HepG2 (cell line): Measurements from ENCODE around the gene PRAMEF5. TPM values are rescaled to one million over a fixed set of nuclear protein-coding genes. Genes with fewer than 3 reads are reported as not detected.
"Not testable (repeated sequence)": the region's sequence is repeated elsewhere in the genome, so short reads cannot be mapped to it uniquely, and the experiment has no call there.

Experiments
- ATAC-seq: fragments of 200-7000 bp; cut with Tn5 transposase; 3 replicates; pipeline ENCODE4 v1.9.1; 2020; ENCODE audit warnings: mild to moderate bottlenecking, moderate library complexity
- Bru-seq: library from RNA; stranded (reverse); fragments of 400-500 nt; gene quantifications from one replicate; lab custom pipeline; 2021; lab: Mats Ljungman, UMichigan
- BruChase-seq, 2 experiments: library from RNA; stranded (reverse); fragments of 400-500 nt; gene quantifications; one replicate each; lab custom pipeline; 2021; lab: Mats Ljungman, UMichigan
- BruUV-seq: library from RNA; stranded (reverse); fragments of 400-500 nt; replicated peaks from 2 replicates; lab custom pipeline; 2021; lab: Mats Ljungman, UMichigan
- CTCF ChIA-PET: fragments of 300-600 bp; formaldehyde crosslinking; extraction: SDS; loops from one replicate; lab custom pipeline; 2021; ENCODE audit warnings: low total read pairs, inconsistent platforms, low intra/inter-chr PET ratio; lab: Yijun Ruan, JAX
- POLR2A ChIA-PET: fragments of 350-600 bp; sonication (Branson Sonifier 250); formaldehyde crosslinking; loops from one replicate; lab custom pipeline; 2020; ENCODE audit warnings: antibody characterized with exemption, inconsistent platforms; lab: Yijun Ruan, JAX
- DNase-seq: peaks from one replicate; pipeline ENCODE4 v3.0.0-alpha.2; 2015; ENCODE audit warnings: low spot score
- FAIRE-seq: peaks from 3 replicates; lab custom pipeline; 2011; peaks lifted over from hg19 to GRCh38; lab: Jason Lieb, UNC
- H2AFZ ChIP-seq: one replicate; pipeline ENCODE4 v1.6.1; 2011; ENCODE audit warnings: low read length, inconsistent platforms
- H3K27ac ChIP-seq: fragments of 300-600 bp; 3 replicates; pipeline ENCODE4 v1.8.0; 2011; ENCODE audit warnings: mixed run types, mild to moderate bottlenecking, mixed read lengths, low read length, inconsistent platforms; ENCODE audit not compliant: insufficient read depth; ENCODE audit errors: extremely low read length
- H3K27me3 ChIP-seq, 2 experiments: fragments of 200-600 bp in 1 of 2; 2 replicates in 1 of 2; 3 replicates in 1 of 2; pipeline versions ENCODE4 v1.6.0 to v1.8.0; 2011; ENCODE audit warnings: low read length in 2 of 2, mild to moderate bottlenecking in 2 of 2, moderate library complexity in 2 of 2, inconsistent platforms in 1 of 2; ENCODE audit not compliant: insufficient read depth in 2 of 2, control insufficient read depth in 1 of 2
- H3K36me3 ChIP-seq, 2 experiments: fragments of 200-600 bp in 1 of 2; replicated peaks in 1 of 2; 2 replicates in 1 of 2; 3 replicates in 1 of 2; pipeline versions ENCODE4 v1.5.1 to v1.8.0; 2011; ENCODE audit warnings: low read length in 2 of 2, inconsistent platforms in 1 of 2; ENCODE audit not compliant: insufficient read depth in 2 of 2, control insufficient read depth in 1 of 2
- H3K4me1 ChIP-seq: 2 replicates; pipeline ENCODE4 v1.5.1; 2012; ENCODE audit warnings: low read length, inconsistent platforms; ENCODE audit not compliant: insufficient read depth
- H3K4me2 ChIP-seq: 2 replicates; pipeline ENCODE4 v1.6.0; 2011; ENCODE audit warnings: low read depth, low read length, inconsistent platforms
- H3K4me3 ChIP-seq, 3 experiments: fragments of 200-600 bp in 1 of 3; sonication (generic), shearing (Covaris generic) in 1 of 3; replicated peaks in 1 of 3; 2 replicates each; pipeline ENCODE4 v1.5.1; 2011 to 2016; ENCODE audit warnings: low read length in 3 of 3, inconsistent platforms in 2 of 3, low read depth in 2 of 3, mild to moderate bottlenecking in 2 of 3, control low read depth in 1 of 3, mixed read lengths in 1 of 3; ENCODE audit not compliant: insufficient read depth in 1 of 3
- H3K79me2 ChIP-seq: one replicate; pipeline ENCODE4 v1.6.1; 2011; ENCODE audit warnings: low read length, inconsistent platforms; ENCODE audit not compliant: insufficient read depth
- H3K9ac ChIP-seq: 2 replicates; pipeline ENCODE4 v1.6.0; 2011; ENCODE audit warnings: mild to moderate bottlenecking, low read depth, low read length, inconsistent platforms; ENCODE audit not compliant: insufficient read depth
- H3K9me3 ChIP-seq: 2 replicates; pipeline ENCODE4 v1.5.1; 2012; ENCODE audit warnings: mild to moderate bottlenecking, low read length
- H4K20me1 ChIP-seq: 2 replicates; pipeline ENCODE4 v1.6.0; 2011; ENCODE audit warnings: inconsistent platforms, mild to moderate bottlenecking, low read length, moderate library complexity; ENCODE audit not compliant: insufficient read depth
- WGBS: methylation state at CpG from one replicate; pipeline ENCODE4 v1.1.6; 2017; ENCODE audit warnings: low lambda C conversion rate; 5-methylcytosine and 5-hydroxymethylcytosine counted together
- in situ Hi-C: cut with HindIII; loops from 2 replicates; pipeline ENCODE4 v1.10.0; 2017; ENCODE audit warnings: low pct_unique_long_range_greater_than_20kb; ENCODE audit not compliant: extremely low pct_ligation_motif_present
- intact Hi-C: fragments of 100-400 bp; cut with micrococcal nuclease; formaldehyde crosslinking; loops from one replicate; pipeline ENCODE4 v1.10.0; 2022; ENCODE audit not compliant: unreplicated experiment
- long read RNA-seq, 2 experiments: library from RNA in 1 of 2; library from polyadenylated mRNA in 1 of 2; stranded (forward) in 1 of 2; unstranded in 1 of 2; transcript quantifications; one replicate each; pipeline ENCODE4 v2.0.0, GENCODE V29; 2019 to 2022
- polyA minus RNA-seq, 3 experiments: library from RNA; depleted of rRNA, polyadenylated mRNA; stranded (reverse); fragments of >200 nt; gene quantifications; 2 replicates each; pipeline ENCODE4 v1.2.3, GENCODE V29; 2011; ENCODE audit warnings: low replicate concordance in 1 of 3
- polyA plus RNA-seq, 8 experiments: library from polyadenylated mRNA; depleted of rRNA in 3 of 8; stranded (reverse) in 7 of 8; unstranded in 1 of 8; fragments of >200 nt; fragmentation: Illumina TruSeq in 4 of 8; extraction: Trizol in 4 of 8; gene quantifications; 2 replicates each; pipeline versions ENCODE4 v1.2.1 to v1.2.3, GENCODE V29; 2011 to 2016; ENCODE audit warnings: low read depth in 4 of 8, missing spikeins in 1 of 8, mixed read lengths in 1 of 8; ENCODE audit not compliant: insufficient read depth in 1 of 8
- total RNA-seq, 5 experiments: library from RNA; depleted of rRNA; stranded (reverse); fragments of >200 nt; fragmentation: Illumina TruSeq; extraction: Trizol; gene quantifications; 2 replicates each; pipeline ENCODE4 v1.2.3, GENCODE V29; 2016; ENCODE audit warnings: low read depth in 1 of 5

PRAMEF5 gene
- not detected in 2 replicates for total RNA-seq (2016; rRNA removed; fragmentation: Illumina TruSeq; extraction: Trizol)
- total RNA-seq (2016; cell fraction: cytosol; rRNA removed; fragmentation: Illumina TruSeq; extraction: Trizol; ENCODE audit: low read depth): not detected in 2 replicates
- total RNA-seq (2016; cell fraction: insoluble cytoplasmic fraction; rRNA removed; fragmentation: Illumina TruSeq; extraction: Trizol): not detected in 2 replicates
- not detected in 2 replicates for total RNA-seq (2016; cell fraction: membrane; rRNA removed; fragmentation: Illumina TruSeq; extraction: Trizol)
- total RNA-seq (2016; cell fraction: nucleus; rRNA removed; fragmentation: Illumina TruSeq; extraction: Trizol): not detected in 2 replicates
- not detected in 2 replicates for polyA plus RNA-seq (2011; rRNA removed)
- not detected in 2 replicates for polyA plus RNA-seq (2011; cell fraction: cytosol; rRNA removed)
- not detected in 2 replicates for polyA plus RNA-seq (2011; cell fraction: nucleus; rRNA removed)
- polyA plus RNA-seq (2012): not detected in 2 replicates
- not detected in 2 replicates for polyA plus RNA-seq (2016; cell fraction: cytosol; fragmentation: Illumina TruSeq; extraction: Trizol; ENCODE audit: low read depth)
- not detected in 2 replicates for polyA plus RNA-seq (2016; cell fraction: insoluble cytoplasmic fraction; fragmentation: Illumina TruSeq; extraction: Trizol; ENCODE audit: low read depth)
- polyA plus RNA-seq (2016; cell fraction: membrane; fragmentation: Illumina TruSeq; extraction: Trizol; ENCODE audit: low read depth): not detected in 2 replicates
- polyA plus RNA-seq (2016; cell fraction: nucleus; fragmentation: Illumina TruSeq; extraction: Trizol; ENCODE audit: insufficient read depth, low read depth): not detected in 2 replicates
- not detected in 2 replicates for polyA minus RNA-seq (2011; rRNA and poly(A)+ RNA removed; ENCODE audit: low replicate concordance)
- not detected in 2 replicates for polyA minus RNA-seq (2011; cell fraction: cytosol; rRNA and poly(A)+ RNA removed)
- polyA minus RNA-seq (2011; cell fraction: nucleus; rRNA and poly(A)+ RNA removed): not detected in 2 replicates
- Bru-seq, nascent RNA: not detected
- BruChase-seq, experiment 1, labeled RNA remaining after a 6-hour chase: not detected
- not detected for BruChase-seq, experiment 2, labeled RNA remaining after a 2-hour chase
- long read RNA-seq, experiment 1: 0 reads
- long read RNA-seq, experiment 2: 0 reads

DNA sequence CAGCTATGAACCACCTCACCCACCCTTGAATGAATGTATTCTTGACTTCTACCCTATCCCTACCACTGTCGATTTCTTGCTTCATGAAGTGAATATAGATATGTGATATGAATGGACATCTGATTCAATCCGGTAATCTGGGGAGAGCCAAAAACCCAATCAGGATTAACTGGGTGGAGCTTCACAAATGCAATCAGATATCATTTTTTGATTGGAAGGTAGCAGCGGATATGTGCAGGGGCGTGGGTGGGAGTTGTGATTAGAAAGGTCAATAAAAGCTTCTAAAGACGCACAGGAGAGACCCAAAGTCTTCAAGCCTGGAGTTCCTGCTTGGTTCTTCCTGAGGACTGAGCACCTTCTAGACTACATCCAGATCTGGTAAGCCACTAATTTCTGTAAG lies at the start of gene PRAMEF5:
PRAMEF5 (plus strand) TSS at position 301 of the 400 bp plus-strand sequence. CDS start 5,071 bp downstream, outside the sequence.
- H3K4me3 ChIP-seq, POLR2A ChIA-PET, H3K9ac ChIP-seq, H3K79me2 ChIP-seq, DNase-seq, H3K27me3 ChIP-seq, CTCF ChIA-PET, H3K4me2 ChIP-seq, FAIRE-seq, H4K20me1 ChIP-seq, H3K36me3 ChIP-seq, BruUV-seq, ATAC-seq, H3K27ac ChIP-seq, H2AFZ ChIP-seq, H3K9me3 ChIP-seq, in situ Hi-C loops, H3K4me1 ChIP-seq, intact Hi-C loops: not testable (repeated sequence)
- WGBS: no CpG with 5 or more reads among the region's 5 CpGs

DNA sequence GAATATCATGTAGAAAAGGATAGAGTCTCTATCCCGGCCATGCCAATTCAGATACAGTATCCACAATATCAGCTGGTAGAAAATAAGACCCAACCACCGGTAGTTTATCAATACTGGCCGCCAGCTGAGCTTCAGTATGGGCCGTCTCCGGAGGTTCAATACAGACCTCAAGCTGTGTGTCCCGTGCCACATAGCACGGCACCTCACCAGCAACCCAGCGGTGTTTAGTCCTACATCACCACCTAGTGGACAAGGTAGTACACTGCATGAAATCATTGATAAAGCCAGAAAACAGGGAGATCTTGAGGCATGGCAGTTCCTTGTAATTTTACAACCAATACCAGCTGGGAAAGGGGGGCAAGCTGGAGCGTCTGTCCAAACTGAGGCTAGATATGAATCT lies 45.3 kb upstream of the PRAMEF5 start:
- FAIRE-seq, H3K4me1 ChIP-seq, BruUV-seq, H4K20me1 ChIP-seq, H3K4me2 ChIP-seq, CTCF ChIA-PET, H2AFZ ChIP-seq, DNase-seq, H3K9ac ChIP-seq, H3K4me3 ChIP-seq, H3K27ac ChIP-seq, intact Hi-C loops, H3K9me3 ChIP-seq, H3K27me3 ChIP-seq, H3K36me3 ChIP-seq, POLR2A ChIA-PET, in situ Hi-C loops, ATAC-seq, H3K79me2 ChIP-seq: not testable (repeated sequence)
- no CpG with 5 or more reads among the region's 9 CpGs for WGBS

DNA sequence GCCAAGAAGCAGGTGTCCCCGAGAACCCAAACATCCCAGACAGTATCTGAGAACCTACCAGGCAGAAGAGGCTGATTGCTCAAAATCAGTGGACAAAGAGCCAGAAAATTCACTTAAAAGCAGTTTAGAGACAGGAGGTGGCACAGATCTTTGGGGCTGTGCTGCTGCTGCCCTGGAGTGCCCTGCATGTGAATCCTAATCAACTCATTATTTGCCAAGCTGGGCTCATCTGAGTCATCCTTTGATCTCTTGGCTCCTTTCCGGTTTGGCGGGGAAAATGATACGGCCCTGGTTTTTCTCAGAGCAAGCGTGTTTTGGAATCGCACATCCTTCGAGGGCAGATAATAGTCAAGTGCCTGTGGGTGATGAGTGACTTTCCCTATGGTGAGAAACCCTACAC lies 37.4 kb upstream of the PRAMEF5 start:
- H4K20me1 ChIP-seq, H2AFZ ChIP-seq, CTCF ChIA-PET, H3K9ac ChIP-seq, ATAC-seq, intact Hi-C loops, H3K27me3 ChIP-seq, DNase-seq, POLR2A ChIA-PET, FAIRE-seq, H3K27ac ChIP-seq, H3K36me3 ChIP-seq, H3K79me2 ChIP-seq, H3K4me3 ChIP-seq, in situ Hi-C loops, H3K4me2 ChIP-seq, H3K4me1 ChIP-seq, H3K9me3 ChIP-seq, BruUV-seq: not testable (repeated sequence)
- WGBS: no CpG with 5 or more reads among the region's 7 CpGs

DNA sequence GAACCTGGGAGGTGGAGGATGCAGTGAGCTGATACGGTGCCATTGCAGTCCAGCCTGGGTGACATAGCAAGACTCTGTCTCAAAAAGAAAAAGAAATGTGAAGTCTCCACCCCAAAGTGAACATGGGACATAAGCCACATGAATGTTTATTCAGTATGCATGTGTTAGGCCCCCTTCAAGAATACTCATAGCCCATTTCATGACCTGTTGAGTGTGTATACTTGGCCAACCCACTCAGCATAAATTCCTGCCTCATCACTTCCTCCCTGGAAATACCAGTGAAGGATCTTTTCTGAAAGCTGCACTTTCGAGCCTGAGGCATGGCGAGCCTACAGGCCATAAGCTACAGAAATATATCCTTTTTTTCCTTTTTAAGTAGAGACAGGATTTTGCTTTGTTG lies 34.8 kb upstream of the PRAMEF5 start:
- ATAC-seq, H3K4me1 ChIP-seq, DNase-seq, FAIRE-seq, POLR2A ChIA-PET, BruUV-seq, H3K4me3 ChIP-seq, H4K20me1 ChIP-seq, H3K4me2 ChIP-seq, H3K79me2 ChIP-seq, H3K27me3 ChIP-seq, intact Hi-C loops, H3K36me3 ChIP-seq, CTCF ChIA-PET, H3K9me3 ChIP-seq, H2AFZ ChIP-seq, H3K9ac ChIP-seq, in situ Hi-C loops, H3K27ac ChIP-seq: not testable (repeated sequence)
- WGBS: no CpG with 5 or more reads among the region's 3 CpGs
